ENCODE results near the gene ZFYVE19.

Gene ZFYVE19, protein sequence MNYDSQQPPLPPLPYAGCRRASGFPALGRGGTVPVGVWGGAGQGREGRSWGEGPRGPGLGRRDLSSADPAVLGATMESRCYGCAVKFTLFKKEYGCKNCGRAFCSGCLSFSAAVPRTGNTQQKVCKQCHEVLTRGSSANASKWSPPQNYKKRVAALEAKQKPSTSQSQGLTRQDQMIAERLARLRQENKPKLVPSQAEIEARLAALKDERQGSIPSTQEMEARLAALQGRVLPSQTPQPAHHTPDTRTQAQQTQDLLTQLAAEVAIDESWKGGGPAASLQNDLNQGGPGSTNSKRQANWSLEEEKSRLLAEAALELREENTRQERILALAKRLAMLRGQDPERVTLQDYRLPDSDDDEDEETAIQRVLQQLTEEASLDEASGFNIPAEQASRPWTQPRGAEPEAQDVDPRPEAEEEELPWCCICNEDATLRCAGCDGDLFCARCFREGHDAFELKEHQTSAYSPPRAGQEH

DNA sequence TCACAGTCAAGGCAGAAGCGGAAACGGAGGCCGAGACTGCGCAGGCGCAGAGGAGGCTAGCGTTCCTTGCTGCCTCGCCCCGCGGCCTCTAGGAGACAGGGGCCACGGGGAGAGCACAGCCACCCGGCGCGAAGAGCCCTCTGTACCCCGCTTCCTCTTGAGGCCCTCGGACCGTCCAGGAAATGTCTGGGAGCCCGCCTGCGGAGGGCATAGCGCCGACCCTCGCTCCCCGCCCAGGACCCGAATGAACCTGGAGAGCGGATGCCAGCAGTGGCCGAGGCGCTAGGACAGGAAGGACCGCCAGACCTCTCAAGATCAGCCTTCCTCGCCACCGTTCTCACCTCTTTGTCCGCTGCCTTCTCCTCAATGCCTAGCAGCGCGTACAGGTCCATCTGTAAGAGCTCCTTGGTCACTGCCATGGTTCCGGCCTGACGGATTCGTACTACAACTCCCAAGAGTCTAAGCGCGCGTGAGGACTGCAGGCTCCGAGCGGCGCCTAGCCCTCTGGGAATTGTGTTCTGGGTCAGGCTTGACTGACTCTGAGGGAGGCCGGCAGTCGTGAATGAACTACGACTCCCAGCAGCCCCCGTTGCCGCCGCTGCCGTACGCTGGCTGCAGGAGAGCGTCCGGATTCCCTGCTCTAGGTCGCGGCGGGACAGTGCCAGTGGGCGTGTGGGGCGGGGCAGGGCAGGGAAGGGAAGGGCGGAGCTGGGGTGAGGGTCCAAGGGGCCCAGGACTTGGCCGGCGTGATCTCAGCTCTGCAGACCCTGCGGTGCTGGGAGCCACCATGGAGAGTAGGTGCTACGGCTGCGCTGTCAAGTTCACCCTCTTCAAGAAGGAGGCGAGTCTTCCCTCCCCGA lies at the start of gene ZFYVE19, which contains the start of gene DNAJC17:
Gene ZFYVE19, plus strand, starts transcription at position 62 of the 860 bp plus-strand sequence. Its CDS starts 501 bp downstream, at position 563.
Gene DNAJC17, minus strand, starts transcription at position 446 of the 860 bp plus-strand sequence. Its CDS starts 27 bp downstream, at position 419.
- Histone ChIP-seq H3K4me1 (ENCODE audit: control insufficient read depth in 1 of 2, insufficient read depth in 1 of 2, low read depth in 1 of 2, low read length in 1 of 2) (peaks cover 15 to 16% of the 10 kb centered on the region in 2 experiments), H3K36me3 (peaks cover 25% of the 10 kb centered on the region), H3K27ac (peak within 1 kb of the TSS; percentile 80), H3K9me3 (no peaks in the 10 kb centered on the region), H3K4me3 (ENCODE audit: low read depth in 1 of 2, low read length in 1 of 2) (peak within 1 kb of the TSS; percentile 98 to 100), H3K27me3 (no peaks in the 10 kb centered on the region)
- TF ChIP-seq, protein P1, sequence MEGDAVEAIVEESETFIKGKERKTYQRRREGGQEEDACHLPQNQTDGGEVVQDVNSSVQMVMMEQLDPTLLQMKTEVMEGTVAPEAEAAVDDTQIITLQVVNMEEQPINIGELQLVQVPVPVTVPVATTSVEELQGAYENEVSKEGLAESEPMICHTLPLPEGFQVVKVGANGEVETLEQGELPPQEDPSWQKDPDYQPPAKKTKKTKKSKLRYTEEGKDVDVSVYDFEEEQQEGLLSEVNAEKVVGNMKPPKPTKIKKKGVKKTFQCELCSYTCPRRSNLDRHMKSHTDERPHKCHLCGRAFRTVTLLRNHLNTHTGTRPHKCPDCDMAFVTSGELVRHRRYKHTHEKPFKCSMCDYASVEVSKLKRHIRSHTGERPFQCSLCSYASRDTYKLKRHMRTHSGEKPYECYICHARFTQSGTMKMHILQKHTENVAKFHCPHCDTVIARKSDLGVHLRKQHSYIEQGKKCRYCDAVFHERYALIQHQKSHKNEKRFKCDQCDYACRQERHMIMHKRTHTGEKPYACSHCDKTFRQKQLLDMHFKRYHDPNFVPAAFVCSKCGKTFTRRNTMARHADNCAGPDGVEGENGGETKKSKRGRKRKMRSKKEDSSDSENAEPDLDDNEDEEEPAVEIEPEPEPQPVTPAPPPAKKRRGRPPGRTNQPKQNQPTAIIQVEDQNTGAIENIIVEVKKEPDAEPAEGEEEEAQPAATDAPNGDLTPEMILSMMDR (IDR thresholded peaks at IDR 0.05) = peak; percentile 27

DNA sequence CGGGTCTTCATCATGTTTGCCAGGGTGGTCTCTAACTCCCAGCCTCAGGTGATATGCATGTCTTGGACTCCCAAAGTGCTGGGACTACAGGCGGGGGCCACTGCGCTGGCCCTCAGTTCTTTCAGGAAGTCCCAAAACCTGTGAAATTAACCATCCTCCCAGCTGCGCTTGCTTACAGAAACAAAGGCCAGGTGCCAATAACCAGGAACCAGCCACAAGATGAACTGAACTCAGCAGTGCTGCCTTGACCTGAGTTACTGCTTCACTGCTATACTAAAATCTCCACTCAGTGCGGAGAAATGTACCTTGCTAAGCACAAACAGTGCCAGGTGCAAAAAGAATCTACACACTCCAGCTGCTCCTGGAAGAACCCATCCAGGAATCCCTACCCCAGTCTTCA lies 46.9 kb upstream of the ZFYVE19 start:
- Histone ChIP-seq H3K27ac (no peak overlapping the region), H3K36me3 (no peaks in the 10 kb centered on the region), H3K9me3 (no peaks in the 10 kb centered on the region), H3K4me1 (ENCODE audit: control insufficient read depth in 1 of 2, insufficient read depth in 1 of 2, low read depth in 1 of 2, low read length in 1 of 2) (peaks cover 25 to 29% of the 10 kb centered on the region in 2 experiments), H3K4me3 (ENCODE audit: low read depth in 1 of 2, low read length in 1 of 2) (no peak overlapping the region), H3K27me3 (no peaks in the 10 kb centered on the region)
- TF ChIP-seq, protein P1 (IDR thresholded peaks at IDR 0.05) = no peak

DNA sequence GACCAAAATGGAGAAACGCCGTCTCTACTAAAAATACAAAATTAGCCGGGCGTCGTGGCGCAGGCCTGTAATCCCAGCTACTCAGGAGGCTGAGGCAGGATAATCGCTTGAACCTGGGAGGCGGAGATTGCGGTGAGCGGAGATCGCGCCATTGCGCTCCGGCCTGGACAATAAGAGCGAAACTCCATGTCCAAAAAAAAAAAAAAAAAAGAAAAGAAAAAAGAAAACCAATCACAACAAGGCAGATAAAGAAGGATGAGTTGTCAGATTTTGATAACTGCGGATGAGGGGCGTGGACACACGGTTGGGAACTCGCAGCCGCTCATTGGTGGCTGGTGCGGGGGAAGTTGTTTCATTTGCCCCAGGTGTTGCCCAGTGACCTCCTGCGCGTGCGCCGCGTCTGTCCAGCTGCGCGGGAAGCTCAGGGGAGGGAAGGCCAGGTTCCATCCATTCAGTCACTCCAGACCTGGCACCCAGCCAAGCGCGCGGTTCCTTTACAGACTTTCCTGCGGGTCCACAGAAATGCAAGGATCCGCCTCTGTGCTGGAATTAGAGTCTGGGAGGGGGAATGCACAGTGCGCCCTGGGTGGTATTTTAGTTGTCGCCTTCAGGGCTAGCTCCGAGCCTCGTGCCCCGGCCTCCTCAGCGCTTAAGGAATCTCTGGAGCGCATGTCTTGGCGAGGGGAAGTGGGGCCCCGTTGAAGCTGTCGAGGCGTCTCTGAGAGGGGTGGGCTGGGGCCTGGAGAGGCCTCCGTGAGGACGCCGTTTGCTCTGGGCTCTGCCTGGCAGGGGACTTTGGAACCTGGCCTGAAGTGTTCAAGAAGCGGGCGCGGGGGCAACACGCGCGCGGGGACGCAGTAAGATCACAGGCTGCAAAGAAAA lies 43.7 kb upstream of the ZFYVE19 start:
- Histone ChIP-seq H3K4me1 (ENCODE audit: control insufficient read depth in 1 of 2, insufficient read depth in 1 of 2, low read depth in 1 of 2, low read length in 1 of 2) (peaks cover 23 to 28% of the 10 kb centered on the region in 2 experiments), H3K27ac (peak overlapping the region; percentile 45), H3K36me3 (peaks cover 15% of the 10 kb centered on the region), H3K4me3 (ENCODE audit: low read depth in 1 of 2, low read length in 1 of 2) (peak overlapping the region; percentile 80 to 90), H3K27me3 (no peaks in the 10 kb centered on the region), H3K9me3 (no peaks in the 10 kb centered on the region)
- TF ChIP-seq, protein P1 (IDR thresholded peaks at IDR 0.05) = no peak

DNA sequence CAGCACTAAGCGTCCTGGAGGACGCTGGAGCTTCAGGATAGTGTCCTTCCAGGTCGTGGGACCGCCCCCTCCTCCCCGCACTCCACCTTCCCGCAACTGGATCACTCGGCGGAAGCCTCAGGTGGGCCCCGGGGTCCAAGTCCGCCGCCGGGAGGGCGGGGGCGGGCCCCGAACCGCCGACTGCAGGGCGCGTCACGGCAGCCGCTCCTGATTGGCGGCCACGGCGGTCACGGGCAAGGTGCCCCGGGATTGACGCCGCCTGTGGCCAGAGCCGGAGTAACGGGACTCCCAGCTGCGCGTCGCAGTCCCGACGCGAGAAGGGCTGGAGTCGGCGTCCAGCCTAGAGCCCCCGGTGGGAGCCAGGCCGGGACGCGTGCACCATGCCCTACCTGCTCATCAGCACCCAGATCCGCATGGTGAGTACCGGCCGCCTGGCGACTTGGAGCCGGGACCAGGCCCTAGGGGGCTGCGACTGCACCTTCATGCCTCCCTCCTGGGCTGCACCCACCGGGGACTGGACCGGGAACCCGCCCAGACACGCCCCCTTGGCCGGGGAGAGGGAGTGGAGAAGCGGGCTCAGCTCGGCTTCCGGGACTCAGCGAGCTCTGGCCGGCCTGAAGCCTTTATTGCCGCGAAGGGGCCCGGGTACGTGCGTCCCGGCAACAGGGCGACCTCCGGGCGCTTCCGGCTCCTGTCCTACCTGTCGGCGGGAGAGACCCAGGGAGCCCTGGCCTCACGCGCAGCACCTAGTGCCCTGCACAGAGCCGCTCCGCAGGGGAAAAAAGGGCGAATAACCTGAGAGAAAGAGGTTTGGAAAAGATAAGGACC lies 42.9 kb upstream of the ZFYVE19 start, which contains the start of gene GCHFR:
Gene GCHFR, plus strand, starts transcription at position 268 of the 828 bp plus-strand sequence. Its CDS starts 113 bp downstream, at position 381.
- Histone ChIP-seq H3K36me3 (peaks cover 15% of the 10 kb centered on the region), H3K4me3 (ENCODE audit: low read depth in 1 of 2, low read length in 1 of 2) (peak within 1 kb of the TSS; percentile 80 to 90), H3K27ac (peak within 1 kb of the TSS; percentile 45), H3K4me1 (ENCODE audit: control insufficient read depth in 1 of 2, insufficient read depth in 1 of 2, low read depth in 1 of 2, low read length in 1 of 2) (peaks cover 30 to 35% of the 10 kb centered on the region in 2 experiments), H3K27me3 (no peaks in the 10 kb centered on the region), H3K9me3 (no peaks in the 10 kb centered on the region)
- TF ChIP-seq, protein P1 (IDR thresholded peaks at IDR 0.05) = peak; percentile 67

Measured in neutrophil (primary cell).